GM23338 (cell line): ENCODE results near the gene NF1. TPM values are rescaled to one million over a fixed set of nuclear protein-coding genes. Genes with fewer than 3 reads are reported as not detected.

Source experiments
- ATAC-seq: fragments of 200-7000 bp; cut with Tn5 transposase; 3 replicates; pipeline ENCODE4 v1.9.1; 2020
- DNase-seq: peaks from one replicate; pipeline ENCODE4 v3.0.0-alpha.2; 2015; ENCODE audit warnings: low spot score
- H2AFZ ChIP-seq: fragments of 200-600 bp; sonication (generic); 2 replicates; pipeline ENCODE4 v1.8.0; 2016; ENCODE audit warnings: antibody characterized with exemption, mild to moderate bottlenecking, moderate library complexity
- H3F3A ChIP-seq: fragments of 200-600 bp; sonication (generic); replicated peaks from 2 replicates; pipeline ENCODE4 v1.8.0; 2017; ENCODE audit warnings: antibody characterized with exemption, mixed run types, low read depth
- H3K27ac ChIP-seq: fragments of 200-600 bp; sonication (generic); 2 replicates; pipeline ENCODE4 v1.6.1; 2016; ENCODE audit warnings: low read depth
- H3K27me3 ChIP-seq: fragments of 200-600 bp; sonication (generic); 2 replicates; pipeline ENCODE4 v1.8.0; 2016; ENCODE audit warnings: mild to moderate bottlenecking, mixed run types, moderate library complexity; ENCODE audit not compliant: insufficient read depth
- H3K36me3 ChIP-seq: fragments of 200-600 bp; sonication (generic); 2 replicates; pipeline ENCODE4 v1.8.0; 2016; ENCODE audit warnings: mild to moderate bottlenecking; ENCODE audit not compliant: insufficient read depth
- H3K4me1 ChIP-seq: fragments of 200-600 bp; sonication (generic); 2 replicates; pipeline ENCODE4 v1.8.0; 2016; ENCODE audit warnings: mild to moderate bottlenecking, moderate library complexity; ENCODE audit not compliant: insufficient read depth
- H3K4me2 ChIP-seq: fragments of 200-600 bp; sonication (generic); 2 replicates; pipeline ENCODE4 v1.7.1; 2017; ENCODE audit warnings: mixed run types
- H3K4me3 ChIP-seq: fragments of 200-600 bp; sonication (generic); 2 replicates; pipeline ENCODE4 v1.6.1; 2016; ENCODE audit warnings: mixed run types
- H3K79me2 ChIP-seq: fragments of 200-600 bp; sonication (generic); replicated peaks from 2 replicates; pipeline ENCODE4 v1.8.0; 2017; ENCODE audit warnings: mild to moderate bottlenecking; ENCODE audit not compliant: insufficient read depth
- H3K9me2 ChIP-seq: fragments of 200-600 bp; sonication (generic); 2 replicates; pipeline ENCODE4 v1.8.0; 2017; ENCODE audit not compliant: insufficient read depth
- H4K20me1 ChIP-seq: fragments of 200-600 bp; sonication (generic); replicated peaks from 2 replicates; pipeline ENCODE4 v1.8.0; 2017; ENCODE audit warnings: mild to moderate bottlenecking; ENCODE audit not compliant: insufficient read depth
- H3K27ac Mint-ChIP-seq: 2 replicates; pipeline ENCODE4 v1.8.0; 2020; ENCODE audit warnings: inconsistent platforms, mild to moderate bottlenecking, moderate library complexity, mixed read lengths
- H3K27me3 Mint-ChIP-seq: 3 replicates; pipeline ENCODE4 v1.8.0; 2022; ENCODE audit warnings: low read depth, mild to moderate bottlenecking, moderate library complexity, mixed read lengths, inconsistent platforms; ENCODE audit not compliant: insufficient read depth, poor library complexity
- H3K36me3 Mint-ChIP-seq: 3 replicates; pipeline ENCODE4 v1.8.0; 2021; ENCODE audit warnings: low read depth, mild to moderate bottlenecking, inconsistent platforms, moderate library complexity, mixed read lengths
- H3K4me1 Mint-ChIP-seq: 3 replicates; pipeline ENCODE4 v1.8.0; 2020; ENCODE audit warnings: mild to moderate bottlenecking, inconsistent platforms, mixed read lengths
- H3K4me3 Mint-ChIP-seq: 3 replicates; pipeline ENCODE4 v1.8.0; 2021; ENCODE audit warnings: moderate library complexity, mild to moderate bottlenecking, inconsistent platforms, mixed read lengths
- H3K9me3 Mint-ChIP-seq: 3 replicates; pipeline ENCODE4 v1.8.0; 2020; ENCODE audit warnings: moderate library complexity, mild to moderate bottlenecking, inconsistent platforms, mixed read lengths
- CTCF ChIP-seq, 2 experiments: fragments of 200-600 bp in 1 of 2; sonication (generic) in 1 of 2; conservative IDR thresholded peaks; 2 replicates each; pipeline versions ENCODE4 v1.5.1 to v1.6.1; 2016 to 2017; ENCODE audit warnings: antibody characterized with exemption in 2 of 2, low read depth in 2 of 2, mild to moderate bottlenecking in 2 of 2, moderate library complexity in 1 of 2
- ETS1 ChIP-seq: IDR thresholded peaks from 2 replicates; pipeline ENCODE4 v1.6.1; 2016; ENCODE audit warnings: antibody characterized with exemption
- EZH2 ChIP-seq: fragments of 200-600 bp; sonication (generic); IDR thresholded peaks from one replicate; pipeline ENCODE4 v1.8.0; 2017; ENCODE audit warnings: antibody characterized with exemption, mild to moderate bottlenecking, low read depth; ENCODE audit not compliant: unreplicated experiment
- EZH2phosphoT487 ChIP-seq: fragments of 200-600 bp; sonication (generic); IDR thresholded peaks from one replicate; pipeline ENCODE4 v1.8.1; 2018; ENCODE audit warnings: antibody characterized with exemption; ENCODE audit not compliant: unreplicated experiment
- JUNB ChIP-seq: IDR thresholded peaks from one replicate; pipeline ENCODE4 v1.6.1; 2016; ENCODE audit warnings: antibody characterized with exemption; ENCODE audit not compliant: unreplicated experiment
- NANOG ChIP-seq: IDR thresholded peaks from 2 replicates; pipeline ENCODE4 v1.6.1; 2016; ENCODE audit warnings: antibody characterized with exemption, borderline replicate concordance
- POLR2AphosphoS5 ChIP-seq: IDR thresholded peaks from 2 replicates; pipeline ENCODE4 v1.6.1; 2016; ENCODE audit warnings: antibody characterized with exemption, low read depth
- REST ChIP-seq: IDR thresholded peaks from one replicate; pipeline ENCODE4 v1.6.1; 2018; ENCODE audit warnings: antibody characterized with exemption; ENCODE audit not compliant: unreplicated experiment
- STAT1 ChIP-seq: IDR thresholded peaks from one replicate; pipeline ENCODE4 v1.6.1; 2016; ENCODE audit warnings: antibody characterized with exemption; ENCODE audit not compliant: unreplicated experiment
- ZNF114 ChIP-seq: fragments of 250-450 bp; sonication (Bioruptor Pico); IDR thresholded peaks from 2 replicates; pipeline ENCODE4 v1.5.0; 2020; ENCODE audit warnings: mild to moderate bottlenecking, moderate library complexity
- ZNF331 ChIP-seq: fragments of 250-450 bp; sonication (Bioruptor Pico); IDR thresholded peaks from 2 replicates; pipeline ENCODE4 v1.5.0; 2020; ENCODE audit warnings: low read depth, mild to moderate bottlenecking, moderate library complexity
- polyA plus RNA-seq: library from polyadenylated mRNA; unstranded; fragments of >200 nt; fragmentation: Nextera tagmentation; extraction: Ambion mirVana; gene quantifications from 2 replicates; pipeline ENCODE4 v1.2.1, GENCODE V29; 2016
- total RNA-seq: library from RNA; depleted of rRNA; stranded (reverse); fragments of >200 nt; shearing (Covaris generic); gene quantifications from 2 replicates; pipeline ENCODE4 v1.2.3, GENCODE V29; 2014

Gene NF1
- total and polyA plus RNA-seq, 2 experiments from 2014 or later = 16.3 to 49.7 TPM

- no peak for TF ChIP-seq REST
Observed at GRCh38 chr17:31251970-31252328, 157.2 kb downstream of the NF1 start (continued).

GRCh38 chr17:31252741-31253140, 158.0 kb downstream of the NF1 start:
- Histone ChIP-seq H3K4me1 (0 out of 2 replicates have a peak, but pooled peaks cover 3% of the 10 kb centered on the region), H3K27me3 (no peaks in the 10 kb centered on the region), H3K4me2 (no peak overlapping the region), H3K79me2 (no peaks in the 10 kb centered on the region), H3F3A (no peaks in the 10 kb centered on the region), H2AFZ (no peak overlapping the region), H3K27ac (0 out of 2 replicates have a peak overlapping the region, but pooled peaks have one; percentile 20), H3K36me3 (no peaks in the 10 kb centered on the region), H3K9me2 (no peaks in the 10 kb centered on the region), H3K4me3 (no peak overlapping the region), H4K20me1 (no peaks in the 10 kb centered on the region)
- ATAC-seq = no peak
- no peak for DNase-seq
- Mint-ChIP-seq H3K4me1 (peaks cover 11% of the 10 kb centered on the region; the same call in 2 of the 3 replicates), H3K9me3 (no peaks in the 10 kb centered on the region), H3K4me3 (no peak overlapping the region), H3K27ac (no peak overlapping the region), H3K27me3 (no peaks in the 10 kb centered on the region), H3K36me3 (0 out of 3 replicates have a peak, but pooled peaks cover 3% of the 10 kb centered on the region)
- TF ChIP-seq ETS1 (no peak), CTCF (conservative IDR thresholded peaks at IDR 0.05; ENCODE audit: low read depth in 2 of 2) (no peak), EZH2 (no peak), NANOG (no peak), STAT1 (no peak), EZH2phosphoT487 (no peak), ZNF331 (no peak), JUNB (no peak), ZNF114 (CRISPR knock-in tag) (no peak), POLR2AphosphoS5 (no peak), REST (no peak)
